ENCODE results near the gene TCFL5. TPM values are rescaled to one million over a fixed set of nuclear protein-coding genes. Genes with fewer than 3 reads are reported as not detected.

The TCFL5 gene
- total RNA-seq, 1 donor from 2014 or later, result 12.8 TPM

DNA sequence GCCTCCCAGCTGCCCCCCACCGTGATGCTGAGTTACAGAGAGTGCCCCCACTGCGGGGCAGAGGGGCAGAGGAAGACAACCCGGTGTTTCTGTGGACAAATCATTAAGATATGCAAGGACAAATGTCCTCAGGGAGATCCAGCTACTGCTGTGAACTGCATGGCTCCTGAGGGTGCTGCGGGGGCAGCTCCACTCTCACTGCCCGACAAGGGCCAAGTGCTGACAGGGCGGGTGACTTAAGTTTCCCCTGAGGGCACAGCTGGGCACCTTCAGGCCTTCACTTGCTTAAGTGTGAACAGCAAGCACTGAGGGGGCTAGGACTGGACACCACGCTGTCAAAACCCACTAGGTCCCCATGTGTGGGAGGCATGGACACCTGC, 26.2 kb upstream of the TCFL5 start:
- Mint-ChIP-seq H3K4me1 (ENCODE audit: unreplicated experiment) (peaks cover 19% of the 10 kb centered on the region), H3K9me3 (ENCODE audit: unreplicated experiment) (no peaks in the 10 kb centered on the region), H3K36me3 (ENCODE audit: unreplicated experiment) (peaks cover 35% of the 10 kb centered on the region), H3K27me3 (ENCODE audit: unreplicated experiment) (no peaks in the 10 kb centered on the region), H3K4me3 (ENCODE audit: unreplicated experiment) (no peak overlapping the region), H3K27ac (ENCODE audit: unreplicated experiment) (peak overlapping the region; percentile 83)
- TF ChIP-seq, protein P1, sequence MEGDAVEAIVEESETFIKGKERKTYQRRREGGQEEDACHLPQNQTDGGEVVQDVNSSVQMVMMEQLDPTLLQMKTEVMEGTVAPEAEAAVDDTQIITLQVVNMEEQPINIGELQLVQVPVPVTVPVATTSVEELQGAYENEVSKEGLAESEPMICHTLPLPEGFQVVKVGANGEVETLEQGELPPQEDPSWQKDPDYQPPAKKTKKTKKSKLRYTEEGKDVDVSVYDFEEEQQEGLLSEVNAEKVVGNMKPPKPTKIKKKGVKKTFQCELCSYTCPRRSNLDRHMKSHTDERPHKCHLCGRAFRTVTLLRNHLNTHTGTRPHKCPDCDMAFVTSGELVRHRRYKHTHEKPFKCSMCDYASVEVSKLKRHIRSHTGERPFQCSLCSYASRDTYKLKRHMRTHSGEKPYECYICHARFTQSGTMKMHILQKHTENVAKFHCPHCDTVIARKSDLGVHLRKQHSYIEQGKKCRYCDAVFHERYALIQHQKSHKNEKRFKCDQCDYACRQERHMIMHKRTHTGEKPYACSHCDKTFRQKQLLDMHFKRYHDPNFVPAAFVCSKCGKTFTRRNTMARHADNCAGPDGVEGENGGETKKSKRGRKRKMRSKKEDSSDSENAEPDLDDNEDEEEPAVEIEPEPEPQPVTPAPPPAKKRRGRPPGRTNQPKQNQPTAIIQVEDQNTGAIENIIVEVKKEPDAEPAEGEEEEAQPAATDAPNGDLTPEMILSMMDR (IDR thresholded peaks at IDR 0.05), result no peak
- DNase-seq (ENCODE audit: extremely low spot score, unreplicated experiment), result no peak

DNA sequence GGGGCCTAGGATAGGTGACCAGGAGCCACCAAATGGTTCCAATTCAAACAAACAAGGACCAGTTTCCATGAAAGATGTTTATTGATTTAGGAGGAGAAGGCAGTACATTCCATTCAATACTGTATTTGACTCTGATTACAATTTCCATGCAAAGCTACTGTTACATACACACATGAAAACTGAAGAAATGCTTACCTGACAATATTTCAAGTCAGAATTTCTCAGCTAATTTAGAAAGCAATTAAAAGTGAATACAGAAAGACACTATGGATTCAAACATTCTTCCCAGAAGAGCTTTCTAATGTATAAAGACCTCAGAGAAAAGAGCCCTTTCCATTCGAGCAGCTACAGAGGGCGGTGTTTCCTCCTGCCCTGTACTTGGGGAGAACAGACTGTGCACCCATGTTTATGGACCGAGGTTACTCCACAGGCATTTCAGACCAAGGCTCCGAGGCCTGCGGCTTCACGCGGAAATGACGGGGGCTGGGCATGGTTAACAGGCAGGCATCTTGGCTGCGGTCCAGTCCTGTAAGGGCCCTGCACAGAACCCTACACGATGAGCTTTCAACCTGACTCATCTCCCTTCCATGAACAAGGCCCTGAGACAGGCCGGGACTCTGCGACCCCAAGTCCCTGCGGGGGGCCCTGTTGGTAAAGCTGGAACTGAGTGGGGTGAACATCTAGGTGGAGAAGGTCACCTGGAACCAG, 25.7 kb upstream of the TCFL5 start:
- Mint-ChIP-seq H3K27me3 (ENCODE audit: unreplicated experiment) (no peaks in the 10 kb centered on the region), H3K9me3 (ENCODE audit: unreplicated experiment) (no peaks in the 10 kb centered on the region), H3K36me3 (ENCODE audit: unreplicated experiment) (peaks cover 30% of the 10 kb centered on the region), H3K4me3 (ENCODE audit: unreplicated experiment) (no peak overlapping the region), H3K27ac (ENCODE audit: unreplicated experiment) (peak overlapping the region; percentile 83), H3K4me1 (ENCODE audit: unreplicated experiment) (peaks cover 19% of the 10 kb centered on the region)
- no peak for DNase-seq (ENCODE audit: extremely low spot score, unreplicated experiment)
- TF ChIP-seq, protein P1 (IDR thresholded peaks at IDR 0.05), result no peak

DNA sequence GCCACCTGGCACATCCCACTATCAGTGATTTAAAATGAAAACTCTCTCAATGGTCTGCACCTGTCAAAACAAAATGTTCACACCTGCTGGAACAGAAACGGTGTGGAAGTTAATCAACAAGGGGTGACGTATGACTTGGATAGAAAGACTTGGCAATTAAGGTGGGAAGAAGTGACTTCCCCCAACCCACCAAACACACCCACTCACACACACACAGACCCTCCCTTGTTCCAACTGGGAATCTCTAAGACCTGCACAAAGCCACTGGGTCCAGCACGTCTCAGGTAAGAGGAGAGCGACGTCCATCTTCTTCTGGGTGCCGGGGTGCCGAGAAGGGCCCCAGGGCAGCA, 25.1 kb upstream of the TCFL5 start:
- DNase-seq (ENCODE audit: extremely low spot score, unreplicated experiment), result no peak
- TF ChIP-seq, protein P1 (IDR thresholded peaks at IDR 0.05), result no peak
- Mint-ChIP-seq H3K27me3 (ENCODE audit: unreplicated experiment) (no peaks in the 10 kb centered on the region), H3K27ac (ENCODE audit: unreplicated experiment) (no peak overlapping the region), H3K4me3 (ENCODE audit: unreplicated experiment) (no peak overlapping the region), H3K9me3 (ENCODE audit: unreplicated experiment) (no peaks in the 10 kb centered on the region), H3K4me1 (ENCODE audit: unreplicated experiment) (peaks cover 19% of the 10 kb centered on the region), H3K36me3 (ENCODE audit: unreplicated experiment) (peaks cover 29% of the 10 kb centered on the region)

DNA sequence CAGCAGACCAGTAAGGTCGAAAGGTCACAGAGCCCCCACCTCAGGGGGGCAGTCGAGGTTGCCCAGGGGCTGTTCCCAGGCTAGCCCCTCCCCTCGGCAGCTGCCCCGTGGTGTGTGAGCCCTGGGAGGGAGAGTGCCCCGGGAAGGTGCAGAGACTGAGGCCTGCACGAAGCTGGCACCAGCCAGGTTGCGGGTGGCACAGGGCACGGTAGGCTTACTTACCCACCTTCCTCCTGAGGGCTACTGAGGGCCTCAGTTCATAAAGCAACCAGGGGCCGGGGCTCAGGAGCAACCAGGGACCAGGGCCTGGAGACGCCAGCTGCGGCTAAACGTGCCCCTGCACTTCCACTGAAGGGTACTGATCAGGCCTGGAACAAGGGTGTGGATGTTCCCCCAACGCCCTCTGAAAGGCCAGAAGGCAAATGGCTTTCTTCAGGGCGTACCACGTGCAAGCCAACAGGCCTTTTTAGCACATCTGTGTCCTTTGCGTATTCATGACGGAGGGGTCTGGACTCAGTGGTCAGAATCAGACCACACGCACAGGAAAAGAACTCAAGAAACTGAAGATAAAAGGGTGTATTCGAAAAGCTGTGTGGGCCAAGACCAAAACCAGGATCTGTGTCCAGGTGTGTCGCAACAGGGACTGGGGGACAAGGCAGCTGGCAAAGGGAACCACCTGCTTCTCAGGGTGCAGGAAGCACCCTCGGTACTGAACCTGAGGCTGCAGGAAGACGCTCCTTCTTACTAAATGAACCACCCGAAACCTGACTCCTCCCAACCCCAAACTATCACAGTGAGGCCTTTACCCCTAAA, 24.5 kb upstream of the TCFL5 start:
- H3K9me3 Mint-ChIP-seq (ENCODE audit: unreplicated experiment), result no peaks in the 10 kb centered on the region
- no peaks in the 10 kb centered on the region for H3K27me3 Mint-ChIP-seq (ENCODE audit: unreplicated experiment)
- no peak for DNase-seq (ENCODE audit: extremely low spot score, unreplicated experiment)
- H3K4me1 Mint-ChIP-seq (ENCODE audit: unreplicated experiment), result peaks cover 19% of the 10 kb centered on the region
- H3K4me3 Mint-ChIP-seq (ENCODE audit: unreplicated experiment), result no peak overlapping the region
- peaks cover 30% of the 10 kb centered on the region for H3K36me3 Mint-ChIP-seq (ENCODE audit: unreplicated experiment)
- TF ChIP-seq, protein P1 (IDR thresholded peaks at IDR 0.05), result no peak
- H3K27ac Mint-ChIP-seq (ENCODE audit: unreplicated experiment), result no peak overlapping the region

Measured in osteocyte (in vitro differentiated cells).